ENCODE results near the gene BCAM. TPM values are rescaled to one million over a fixed set of nuclear protein-coding genes. Genes with fewer than 3 reads are reported as not detected.

Gene BCAM
- total RNA-seq, 1 experiment from 2014 or later, result 78.7 TPM

DNA sequence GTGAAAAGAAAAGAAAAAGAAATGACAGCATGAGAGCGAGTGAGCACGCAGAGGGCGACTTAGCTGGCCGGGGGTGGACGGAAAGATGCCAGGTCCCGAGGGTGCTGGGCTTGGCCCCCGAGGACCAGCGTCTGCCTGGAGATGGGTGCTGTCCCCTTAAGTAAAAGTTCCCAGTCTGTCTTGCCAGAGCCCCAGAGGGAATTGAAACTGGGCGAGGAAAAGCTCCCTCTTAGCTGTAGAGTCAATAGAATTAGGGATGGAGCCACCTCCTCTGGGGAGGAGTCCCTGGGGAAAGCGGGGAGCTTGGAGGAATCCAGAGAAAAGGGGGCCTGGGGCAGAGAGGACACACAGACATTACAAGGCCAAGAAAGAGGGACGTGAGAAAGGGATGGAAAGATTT is 13.3 kb downstream of the BCAM start (continued):
- TF ChIP-seq, protein P1, sequence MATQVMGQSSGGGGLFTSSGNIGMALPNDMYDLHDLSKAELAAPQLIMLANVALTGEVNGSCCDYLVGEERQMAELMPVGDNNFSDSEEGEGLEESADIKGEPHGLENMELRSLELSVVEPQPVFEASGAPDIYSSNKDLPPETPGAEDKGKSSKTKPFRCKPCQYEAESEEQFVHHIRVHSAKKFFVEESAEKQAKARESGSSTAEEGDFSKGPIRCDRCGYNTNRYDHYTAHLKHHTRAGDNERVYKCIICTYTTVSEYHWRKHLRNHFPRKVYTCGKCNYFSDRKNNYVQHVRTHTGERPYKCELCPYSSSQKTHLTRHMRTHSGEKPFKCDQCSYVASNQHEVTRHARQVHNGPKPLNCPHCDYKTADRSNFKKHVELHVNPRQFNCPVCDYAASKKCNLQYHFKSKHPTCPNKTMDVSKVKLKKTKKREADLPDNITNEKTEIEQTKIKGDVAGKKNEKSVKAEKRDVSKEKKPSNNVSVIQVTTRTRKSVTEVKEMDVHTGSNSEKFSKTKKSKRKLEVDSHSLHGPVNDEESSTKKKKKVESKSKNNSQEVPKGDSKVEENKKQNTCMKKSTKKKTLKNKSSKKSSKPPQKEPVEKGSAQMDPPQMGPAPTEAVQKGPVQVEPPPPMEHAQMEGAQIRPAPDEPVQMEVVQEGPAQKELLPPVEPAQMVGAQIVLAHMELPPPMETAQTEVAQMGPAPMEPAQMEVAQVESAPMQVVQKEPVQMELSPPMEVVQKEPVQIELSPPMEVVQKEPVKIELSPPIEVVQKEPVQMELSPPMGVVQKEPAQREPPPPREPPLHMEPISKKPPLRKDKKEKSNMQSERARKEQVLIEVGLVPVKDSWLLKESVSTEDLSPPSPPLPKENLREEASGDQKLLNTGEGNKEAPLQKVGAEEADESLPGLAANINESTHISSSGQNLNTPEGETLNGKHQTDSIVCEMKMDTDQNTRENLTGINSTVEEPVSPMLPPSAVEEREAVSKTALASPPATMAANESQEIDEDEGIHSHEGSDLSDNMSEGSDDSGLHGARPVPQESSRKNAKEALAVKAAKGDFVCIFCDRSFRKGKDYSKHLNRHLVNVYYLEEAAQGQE (IDR thresholded peaks at IDR 0.05; ENCODE audit: low read depth), result no peak
- no peak for TF ChIP-seq POLR2A (IDR thresholded peaks at IDR 0.05; ENCODE audit: borderline replicate concordance, extremely low read depth, insufficient read depth, insufficient read length)

DNA sequence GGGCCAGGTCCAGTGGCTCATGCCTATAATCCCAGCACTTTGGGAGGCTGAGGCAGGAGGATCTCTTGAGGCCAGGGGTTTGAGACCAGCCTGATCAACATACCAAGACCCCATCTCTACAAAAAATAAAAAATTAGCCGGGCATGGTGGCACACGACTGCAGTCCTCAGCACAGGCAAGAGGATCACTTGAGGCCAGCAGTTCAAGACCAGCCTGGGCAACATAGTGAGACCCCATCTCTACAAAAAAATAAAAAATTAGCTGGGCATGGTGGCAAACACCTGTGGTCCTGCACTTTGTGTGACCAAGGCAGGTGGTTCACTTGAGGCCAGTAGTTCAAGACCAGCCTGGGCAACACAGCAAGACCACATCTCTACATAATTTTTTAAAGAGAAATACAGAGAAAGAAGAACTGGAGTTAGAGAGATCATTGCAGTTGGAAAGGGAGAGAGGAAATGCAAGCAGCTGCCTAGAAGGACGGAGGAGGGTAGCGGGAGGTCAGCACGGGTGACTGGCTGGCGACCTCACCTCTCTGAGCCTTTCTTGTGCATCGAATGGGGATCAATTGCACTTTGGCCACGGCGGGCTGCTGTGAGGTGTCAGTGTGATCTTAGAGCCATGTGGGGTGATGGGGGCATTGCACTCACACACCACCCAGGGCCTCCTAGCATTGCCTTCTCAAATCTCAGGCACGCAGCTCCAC is 13.9 kb downstream of the BCAM start:
- POLR2A ChIA-PET, result no interaction called here

More for the DNA sequence above, 13.9 kb downstream of the BCAM start:
- H3K9me2 ChIP-seq (ENCODE audit: insufficient read depth), result no peaks in the 10 kb centered on the region
- ATAC-seq (no peak), DNase-seq (ENCODE audit: low read depth, low spot score) (no peak)
- CTCF ChIA-PET, result no interaction called here
- H2AFZ ChIP-seq (ENCODE audit: low read depth, low read length, poor library complexity, severe bottlenecking), result no peak overlapping the region
- TF ChIP-seq, protein P2, sequence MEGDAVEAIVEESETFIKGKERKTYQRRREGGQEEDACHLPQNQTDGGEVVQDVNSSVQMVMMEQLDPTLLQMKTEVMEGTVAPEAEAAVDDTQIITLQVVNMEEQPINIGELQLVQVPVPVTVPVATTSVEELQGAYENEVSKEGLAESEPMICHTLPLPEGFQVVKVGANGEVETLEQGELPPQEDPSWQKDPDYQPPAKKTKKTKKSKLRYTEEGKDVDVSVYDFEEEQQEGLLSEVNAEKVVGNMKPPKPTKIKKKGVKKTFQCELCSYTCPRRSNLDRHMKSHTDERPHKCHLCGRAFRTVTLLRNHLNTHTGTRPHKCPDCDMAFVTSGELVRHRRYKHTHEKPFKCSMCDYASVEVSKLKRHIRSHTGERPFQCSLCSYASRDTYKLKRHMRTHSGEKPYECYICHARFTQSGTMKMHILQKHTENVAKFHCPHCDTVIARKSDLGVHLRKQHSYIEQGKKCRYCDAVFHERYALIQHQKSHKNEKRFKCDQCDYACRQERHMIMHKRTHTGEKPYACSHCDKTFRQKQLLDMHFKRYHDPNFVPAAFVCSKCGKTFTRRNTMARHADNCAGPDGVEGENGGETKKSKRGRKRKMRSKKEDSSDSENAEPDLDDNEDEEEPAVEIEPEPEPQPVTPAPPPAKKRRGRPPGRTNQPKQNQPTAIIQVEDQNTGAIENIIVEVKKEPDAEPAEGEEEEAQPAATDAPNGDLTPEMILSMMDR (IDR thresholded peaks at IDR 0.05 in 2 of 3, conservative IDR thresholded peaks at IDR 0.05 in 1 of 3; ENCODE audit: borderline replicate concordance in 1 of 3, insufficient read depth in 1 of 3, low read depth in 2 of 3, low read length in 2 of 3), result no peak
- no peak for TF ChIP-seq JUND (IDR thresholded peaks at IDR 0.05)
- TF ChIP-seq ZFX (IDR thresholded peaks at IDR 0.05), result no peak
- TF ChIP-seq SP1 (IDR thresholded peaks at IDR 0.05; ENCODE audit: low read depth), result no peak
- TF ChIP-seq TCF7L2 (IDR thresholded peaks at IDR 0.05; ENCODE audit: borderline replicate concordance, extremely low read depth, insufficient read depth, insufficient read length), result no peak
- TF ChIP-seq EGR1 (IDR thresholded peaks at IDR 0.05; ENCODE audit: low read depth), result no peak
- H3K9me3 ChIP-seq (ENCODE audit: control insufficient read depth in 1 of 2, insufficient read depth in 1 of 2, low read depth in 1 of 2, low read length in 2 of 2), result no peaks in the 10 kb centered on the region
- no peak overlapping the region for H3K9ac ChIP-seq (ENCODE audit: low read length)
- H3K36me3 ChIP-seq (ENCODE audit: control insufficient read depth in 1 of 2, insufficient read depth in 2 of 2, low read length in 2 of 2), result no peaks in the 10 kb centered on the region; a peak in 1 of 4 replicates
- no TSS peak for BruUV-seq (replicated peaks)
- intact Hi-C loops (cut with micrococcal nuclease), result no loop called here
- H3K4me2 ChIP-seq (ENCODE audit: low read length), result no peak overlapping the region
- no peaks in the 10 kb centered on the region for H3K27me3 ChIP-seq (ENCODE audit: insufficient read depth, low read length)
- no peak overlapping the region for H3K27ac ChIP-seq (ENCODE audit: low read depth, low read length)
- H3K4me1 ChIP-seq (ENCODE audit: control insufficient read depth in 1 of 2, insufficient read depth in 2 of 2, low read length in 2 of 2), result peaks cover 0 to 3% of the 10 kb centered on the region in 2 experiments; a peak in 1 of 4 replicates
- no peak overlapping the region for H3K4me3 ChIP-seq (replicated peaks in 1 of 2; ENCODE audit: low read depth in 1 of 2, low read length in 2 of 2)
- no peaks in the 10 kb centered on the region for H3K79me2 ChIP-seq (ENCODE audit: insufficient read depth, low read length)
- no peaks in the 10 kb centered on the region for H4K20me1 ChIP-seq (ENCODE audit: insufficient read depth)
- RAD21 ChIA-PET (ENCODE audit: low non-redundant PET in 1 of 2, low total read pairs in 2 of 2, uncharacterized antibody in 2 of 2, unreplicated experiment in 2 of 2), result interaction anchor here in 1 of 2 experiments (0.6 kb wide), 1 partner anchor 99 kb away, joined by 3 read pairs; no protein-coding TSS in a partner anchor

Measured in HCT116 (cell line).